SK-N-SH treated with all-trans-retinoic acid at 6 μM for 48 hours (cell line): ENCODE data around the gene ITCH.
A peak's percentile ranks its signal among the peaks of the same experiment; 100 is the strongest.
"Not testable (repeated sequence)": the region's sequence is repeated elsewhere in the genome, so short reads cannot be mapped to it uniquely, and the experiment has no call there.

Experiments
- ATAC-seq: fragments of 200-7000 bp; cut with Tn5 transposase; 3 replicates; pipeline ENCODE4 v1.9.1; 2020; ENCODE audit warnings: mild to moderate bottlenecking, moderate library complexity
- ARNTL ChIP-seq: fragments of 450-650 bp; formaldehyde crosslinking; IDR thresholded peaks from 2 replicates; pipeline ENCODE4 v1.5.0; 2020; ENCODE audit warnings: low read depth, mild to moderate bottlenecking, moderate library complexity, borderline replicate concordance
- BACH2 ChIP-seq: fragments of 250-450 bp; sonication (Bioruptor Pico); IDR thresholded peaks from 2 replicates; pipeline ENCODE4 v1.9.0; 2021; ENCODE audit warnings: mild to moderate bottlenecking, borderline replicate concordance
- CSDC2 ChIP-seq: fragments of 250-450 bp; sonication (Bioruptor Pico); IDR thresholded peaks from 2 replicates; pipeline ENCODE4 v1.5.0; 2020; ENCODE audit warnings: mild to moderate bottlenecking, moderate library complexity
- ESRRG ChIP-seq: fragments of 250-450 bp; sonication (Bioruptor Pico); IDR thresholded peaks from 2 replicates; pipeline ENCODE4 v1.6.1; 2021; ENCODE audit warnings: mild to moderate bottlenecking
- GLIS3 ChIP-seq: fragments of 250-450 bp; sonication (Bioruptor Pico); IDR thresholded peaks from 2 replicates; pipeline ENCODE4 v1.5.0; 2020; ENCODE audit warnings: mild to moderate bottlenecking, moderate library complexity
- ISL1 ChIP-seq: fragments of 250-450 bp; sonication (Bioruptor Pico); IDR thresholded peaks from 2 replicates; pipeline ENCODE4 v2.1.2; 2022; ENCODE audit warnings: mild to moderate bottlenecking, moderate library complexity
- PPARA ChIP-seq: fragments of 250-450 bp; sonication (Bioruptor Pico); IDR thresholded peaks from 2 replicates; pipeline ENCODE4 v1.5.0; 2020; ENCODE audit warnings: mild to moderate bottlenecking, borderline replicate concordance
- RARB ChIP-seq: fragments of 250-450 bp; sonication (Bioruptor Pico); IDR thresholded peaks from 2 replicates; pipeline ENCODE4 v1.8.0; 2021; ENCODE audit warnings: mild to moderate bottlenecking, moderate library complexity
- SNAI2 ChIP-seq: fragments of 250-450 bp; sonication (Bioruptor Pico); IDR thresholded peaks from 2 replicates; pipeline ENCODE4 v1.5.0; 2020; ENCODE audit warnings: mild to moderate bottlenecking, moderate library complexity
- TCF4 ChIP-seq: fragments of 250-450 bp; sonication (Bioruptor Pico); IDR thresholded peaks from 2 replicates; pipeline ENCODE4 v1.8.0; 2021; ENCODE audit warnings: mild to moderate bottlenecking, moderate library complexity, borderline replicate concordance
- TOX ChIP-seq: fragments of 250-450 bp; sonication (Bioruptor Pico); IDR thresholded peaks from 2 replicates; pipeline ENCODE4 v1.8.0; 2021; ENCODE audit warnings: mild to moderate bottlenecking, moderate library complexity, borderline replicate concordance
- ZC3H10 ChIP-seq: fragments of 250-450 bp; sonication (Bioruptor Pico); IDR thresholded peaks from 2 replicates; pipeline ENCODE4 v1.5.1; 2021; ENCODE audit warnings: mild to moderate bottlenecking, moderate library complexity
- ZFP3 ChIP-seq: fragments of 250-450 bp; sonication (Bioruptor Pico); IDR thresholded peaks from 2 replicates; pipeline ENCODE4 v1.5.0; 2020; ENCODE audit warnings: mild to moderate bottlenecking, moderate library complexity
- ZFP30 ChIP-seq: fragments of 450-650 bp; formaldehyde crosslinking; IDR thresholded peaks from 2 replicates; pipeline ENCODE4 v1.5.0; 2022; ENCODE audit warnings: mild to moderate bottlenecking, moderate library complexity
- ZNF565 ChIP-seq: fragments of 450-650 bp; formaldehyde crosslinking; conservative IDR thresholded peaks from 2 replicates; pipeline ENCODE4 v1.5.0; 2020; ENCODE audit warnings: low read depth, mild to moderate bottlenecking, moderate library complexity
- ZNF8 ChIP-seq: fragments of 450-650 bp; formaldehyde crosslinking; IDR thresholded peaks from 2 replicates; pipeline ENCODE4 v1.5.0; 2020; ENCODE audit warnings: mild to moderate bottlenecking, moderate library complexity
- TF ChIP-seq, protein P1 (sequence below): fragments of 250-450 bp; sonication (Bioruptor Pico); IDR thresholded peaks from 2 replicates; pipeline ENCODE4 v1.5.1; 2020; ENCODE audit warnings: low read depth, mild to moderate bottlenecking, moderate library complexity
- TF ChIP-seq, protein P2 (sequence below): fragments of 250-450 bp; sonication (Bioruptor Pico); IDR thresholded peaks from 2 replicates; pipeline ENCODE4 v1.5.0; 2020; ENCODE audit warnings: mild to moderate bottlenecking, moderate library complexity
- TF ChIP-seq, protein P3 (sequence below): fragments of 250-450 bp; sonication (Bioruptor Pico); IDR thresholded peaks from 2 replicates; pipeline ENCODE4 v1.8.0; 2021; ENCODE audit warnings: low read depth, mild to moderate bottlenecking, moderate library complexity, borderline replicate concordance
- TF ChIP-seq, protein P4 (sequence below): fragments of 250-450 bp; sonication (Bioruptor Pico); IDR thresholded peaks from 2 replicates; pipeline ENCODE4 v1.8.0; 2020; ENCODE audit warnings: mild to moderate bottlenecking, moderate library complexity, borderline replicate concordance

Gene ITCH

DNA sequence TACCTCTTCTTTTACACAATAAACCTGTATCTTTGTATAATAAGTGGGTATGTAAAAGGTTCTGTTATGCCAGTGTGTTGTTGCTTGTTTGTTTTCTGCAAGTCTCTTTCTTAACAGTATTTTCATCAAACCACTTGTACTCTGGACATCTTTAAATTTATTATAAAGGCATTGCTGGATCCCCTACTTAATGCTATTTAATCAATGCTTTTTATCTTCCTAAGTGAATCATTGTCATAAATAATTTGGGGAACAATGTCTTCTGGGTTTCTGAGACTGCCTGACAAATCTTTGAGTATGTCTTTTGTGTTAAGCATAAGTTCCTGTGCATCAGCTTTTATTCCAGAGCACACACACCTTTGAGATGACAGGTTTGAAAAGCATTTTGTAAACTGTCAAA lies 64.7 kb downstream of the ITCH start:
- TF ChIP-seq ARNTL (CRISPR knock-in tag) (no peak), ISL1 (peak; percentile 96)
- no peak for ATAC-seq

DNA sequence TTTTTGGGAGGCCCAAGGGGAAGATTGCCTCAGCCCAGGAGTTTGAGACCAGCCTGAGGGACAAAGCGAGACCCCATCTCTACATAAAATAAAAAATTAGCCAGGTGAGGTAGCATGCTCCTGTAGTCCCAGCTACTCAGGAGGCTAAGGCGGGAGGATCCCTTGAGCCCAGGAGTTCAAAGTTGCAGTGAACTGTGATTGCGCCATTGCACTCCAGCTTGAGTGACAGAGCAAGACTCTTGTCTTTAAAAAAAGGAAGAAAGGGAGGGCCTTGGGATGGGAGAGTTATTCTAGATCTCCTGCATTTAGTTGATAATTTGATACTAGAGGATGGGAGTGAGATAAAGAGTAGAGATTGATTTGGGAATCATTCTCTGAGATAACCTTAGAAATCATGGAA lies 68.1 kb downstream of the ITCH start:
- TF ChIP-seq TOX (CRISPR knock-in tag), result no peak
- TF ChIP-seq PPARA (CRISPR knock-in tag), result no peak
- TF ChIP-seq ZNF8 (CRISPR knock-in tag), result no peak
- no peak for TF ChIP-seq ZC3H10 (CRISPR knock-in tag)
- TF ChIP-seq, protein P1, sequence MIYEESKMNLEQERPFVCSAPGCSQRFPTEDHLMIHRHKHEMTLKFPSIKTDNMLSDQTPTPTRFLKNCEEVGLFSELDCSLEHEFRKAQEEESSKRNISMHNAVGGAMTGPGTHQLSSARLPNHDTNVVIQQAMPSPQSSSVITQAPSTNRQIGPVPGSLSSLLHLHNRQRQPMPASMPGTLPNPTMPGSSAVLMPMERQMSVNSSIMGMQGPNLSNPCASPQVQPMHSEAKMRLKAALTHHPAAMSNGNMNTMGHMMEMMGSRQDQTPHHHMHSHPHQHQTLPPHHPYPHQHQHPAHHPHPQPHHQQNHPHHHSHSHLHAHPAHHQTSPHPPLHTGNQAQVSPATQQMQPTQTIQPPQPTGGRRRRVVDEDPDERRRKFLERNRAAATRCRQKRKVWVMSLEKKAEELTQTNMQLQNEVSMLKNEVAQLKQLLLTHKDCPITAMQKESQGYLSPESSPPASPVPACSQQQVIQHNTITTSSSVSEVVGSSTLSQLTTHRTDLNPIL (CRISPR knock-in tag), result no peak
- TF ChIP-seq ZFP30 (CRISPR knock-in tag), result no peak
- no peak for TF ChIP-seq CSDC2 (CRISPR knock-in tag)
- TF ChIP-seq GLIS3 (CRISPR knock-in tag), result no peak
- no peak for TF ChIP-seq BACH2
- TF ChIP-seq, protein P2, sequence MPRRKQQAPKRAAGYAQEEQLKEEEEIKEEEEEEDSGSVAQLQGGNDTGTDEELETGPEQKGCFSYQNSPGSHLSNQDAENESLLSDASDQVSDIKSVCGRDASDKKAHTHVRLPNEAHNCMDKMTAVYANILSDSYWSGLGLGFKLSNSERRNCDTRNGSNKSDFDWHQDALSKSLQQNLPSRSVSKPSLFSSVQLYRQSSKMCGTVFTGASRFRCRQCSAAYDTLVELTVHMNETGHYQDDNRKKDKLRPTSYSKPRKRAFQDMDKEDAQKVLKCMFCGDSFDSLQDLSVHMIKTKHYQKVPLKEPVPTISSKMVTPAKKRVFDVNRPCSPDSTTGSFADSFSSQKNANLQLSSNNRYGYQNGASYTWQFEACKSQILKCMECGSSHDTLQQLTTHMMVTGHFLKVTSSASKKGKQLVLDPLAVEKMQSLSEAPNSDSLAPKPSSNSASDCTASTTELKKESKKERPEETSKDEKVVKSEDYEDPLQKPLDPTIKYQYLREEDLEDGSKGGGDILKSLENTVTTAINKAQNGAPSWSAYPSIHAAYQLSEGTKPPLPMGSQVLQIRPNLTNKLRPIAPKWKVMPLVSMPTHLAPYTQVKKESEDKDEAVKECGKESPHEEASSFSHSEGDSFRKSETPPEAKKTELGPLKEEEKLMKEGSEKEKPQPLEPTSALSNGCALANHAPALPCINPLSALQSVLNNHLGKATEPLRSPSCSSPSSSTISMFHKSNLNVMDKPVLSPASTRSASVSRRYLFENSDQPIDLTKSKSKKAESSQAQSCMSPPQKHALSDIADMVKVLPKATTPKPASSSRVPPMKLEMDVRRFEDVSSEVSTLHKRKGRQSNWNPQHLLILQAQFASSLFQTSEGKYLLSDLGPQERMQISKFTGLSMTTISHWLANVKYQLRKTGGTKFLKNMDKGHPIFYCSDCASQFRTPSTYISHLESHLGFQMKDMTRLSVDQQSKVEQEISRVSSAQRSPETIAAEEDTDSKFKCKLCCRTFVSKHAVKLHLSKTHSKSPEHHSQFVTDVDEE, result no peak
- TF ChIP-seq ISL1, result no peak
- TF ChIP-seq RARB (CRISPR knock-in tag), result no peak
- no peak for TF ChIP-seq ZFP3 (CRISPR knock-in tag)
- TF ChIP-seq, protein P3, sequence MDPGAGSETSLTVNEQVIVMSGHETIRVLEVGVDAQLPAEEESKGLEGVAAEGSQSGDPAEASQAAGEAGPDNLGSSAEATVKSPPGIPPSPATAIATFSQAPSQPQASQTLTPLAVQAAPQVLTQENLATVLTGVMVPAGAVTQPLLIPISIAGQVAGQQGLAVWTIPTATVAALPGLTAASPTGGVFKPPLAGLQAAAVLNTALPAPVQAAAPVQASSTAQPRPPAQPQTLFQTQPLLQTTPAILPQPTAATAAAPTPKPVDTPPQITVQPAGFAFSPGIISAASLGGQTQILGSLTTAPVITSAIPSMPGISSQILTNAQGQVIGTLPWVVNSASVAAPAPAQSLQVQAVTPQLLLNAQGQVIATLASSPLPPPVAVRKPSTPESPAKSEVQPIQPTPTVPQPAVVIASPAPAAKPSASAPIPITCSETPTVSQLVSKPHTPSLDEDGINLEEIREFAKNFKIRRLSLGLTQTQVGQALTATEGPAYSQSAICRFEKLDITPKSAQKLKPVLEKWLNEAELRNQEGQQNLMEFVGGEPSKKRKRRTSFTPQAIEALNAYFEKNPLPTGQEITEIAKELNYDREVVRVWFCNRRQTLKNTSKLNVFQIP (CRISPR knock-in tag), result no peak
- ATAC-seq, result no peak

DNA sequence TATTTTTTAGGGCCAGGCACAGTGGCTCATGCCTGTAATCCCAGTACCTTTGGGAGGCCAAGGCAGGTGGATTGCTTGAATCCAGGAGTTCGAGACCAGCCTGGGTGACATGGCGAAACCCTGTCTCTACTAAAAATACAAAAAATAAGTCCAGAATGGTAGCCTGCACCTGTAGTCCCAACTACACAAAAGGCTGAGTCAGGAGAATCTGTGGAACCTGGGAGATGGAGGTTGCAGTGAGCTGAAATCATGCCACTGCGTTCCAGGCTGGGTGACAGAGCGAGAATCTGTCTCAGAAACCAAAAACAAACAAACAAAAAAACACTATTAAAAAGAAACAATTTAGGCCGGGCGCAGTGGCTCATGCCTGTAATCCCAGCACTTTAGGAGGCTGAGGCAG lies 69.6 kb downstream of the ITCH start:
- ATAC-seq, result not testable (repeated sequence)

DNA sequence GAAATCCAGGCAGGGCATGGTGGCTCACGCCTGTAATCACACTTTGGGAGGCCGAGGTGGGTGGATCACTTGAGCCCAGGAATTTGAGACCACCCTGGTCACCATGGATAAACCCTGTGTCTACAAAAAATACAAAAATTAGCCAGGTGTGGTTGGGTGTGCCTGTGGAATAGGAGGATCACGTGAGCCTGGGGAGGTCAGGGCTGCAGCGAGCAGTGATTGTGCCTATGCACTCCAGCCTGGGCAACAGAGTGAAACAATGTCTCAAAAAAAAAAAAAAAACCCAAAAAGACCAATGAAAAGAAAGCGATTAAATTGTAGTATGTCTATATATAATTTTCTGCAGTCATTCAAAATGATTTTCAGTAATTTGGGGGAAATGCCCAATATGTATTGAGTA lies 70.3 kb downstream of the ITCH start:
- no peak for ATAC-seq

DNA sequence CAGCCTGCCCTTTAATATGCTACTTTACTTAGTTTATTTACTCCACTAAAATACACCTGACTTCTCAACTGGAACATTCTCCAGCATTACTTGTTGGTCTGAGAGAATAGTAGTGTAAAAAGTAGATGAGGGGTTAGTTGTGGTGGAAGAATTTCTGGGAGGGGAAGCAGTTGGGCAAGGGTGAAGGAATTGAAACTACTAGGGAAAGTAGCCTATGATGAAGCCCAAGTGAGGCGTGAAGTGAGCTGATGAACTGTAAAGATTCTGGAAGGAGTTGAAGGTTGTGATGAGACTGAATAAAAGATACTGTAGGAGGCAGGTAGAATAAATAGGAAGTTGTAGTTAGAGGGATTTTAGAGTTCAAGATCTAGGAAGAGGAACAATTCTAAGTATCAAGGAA lies 72.5 kb downstream of the ITCH start:
- ATAC-seq, result no peak
- TF ChIP-seq, protein P4, sequence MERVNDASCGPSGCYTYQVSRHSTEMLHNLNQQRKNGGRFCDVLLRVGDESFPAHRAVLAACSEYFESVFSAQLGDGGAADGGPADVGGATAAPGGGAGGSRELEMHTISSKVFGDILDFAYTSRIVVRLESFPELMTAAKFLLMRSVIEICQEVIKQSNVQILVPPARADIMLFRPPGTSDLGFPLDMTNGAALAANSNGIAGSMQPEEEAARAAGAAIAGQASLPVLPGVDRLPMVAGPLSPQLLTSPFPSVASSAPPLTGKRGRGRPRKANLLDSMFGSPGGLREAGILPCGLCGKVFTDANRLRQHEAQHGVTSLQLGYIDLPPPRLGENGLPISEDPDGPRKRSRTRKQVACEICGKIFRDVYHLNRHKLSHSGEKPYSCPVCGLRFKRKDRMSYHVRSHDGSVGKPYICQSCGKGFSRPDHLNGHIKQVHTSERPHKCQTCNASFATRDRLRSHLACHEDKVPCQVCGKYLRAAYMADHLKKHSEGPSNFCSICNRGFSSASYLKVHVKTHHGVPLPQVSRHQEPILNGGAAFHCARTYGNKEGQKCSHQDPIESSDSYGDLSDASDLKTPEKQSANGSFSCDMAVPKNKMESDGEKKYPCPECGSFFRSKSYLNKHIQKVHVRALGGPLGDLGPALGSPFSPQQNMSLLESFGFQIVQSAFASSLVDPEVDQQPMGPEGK, result no peak
- TF ChIP-seq RARB (CRISPR knock-in tag) (no peak), TCF4 (CRISPR knock-in tag) (no peak), BACH2 (no peak), ZFP30 (CRISPR knock-in tag) (no peak), ZNF8 (CRISPR knock-in tag) (no peak), ZC3H10 (CRISPR knock-in tag) (no peak), ISL1 (no peak), TOX (CRISPR knock-in tag) (no peak), GLIS3 (CRISPR knock-in tag) (no peak), ARNTL (CRISPR knock-in tag) (no peak), CSDC2 (CRISPR knock-in tag) (no peak), ZNF565 (no peak), ESRRG (no peak)

More for the DNA sequence above, 70.3 kb downstream of the ITCH start:
- TF ChIP-seq ZNF565 (no peak), TCF4 (CRISPR knock-in tag) (no peak), ZNF8 (CRISPR knock-in tag) (no peak), ISL1 (no peak), ARNTL (CRISPR knock-in tag) (no peak), GLIS3 (CRISPR knock-in tag) (no peak), SNAI2 (CRISPR knock-in tag) (no peak), RARB (CRISPR knock-in tag) (no peak), ZFP3 (CRISPR knock-in tag) (no peak), ZFP30 (CRISPR knock-in tag) (no peak)
- TF ChIP-seq, protein P4, result no peak
